Cardiac muscle cell (in vitro differentiated cells and primary cell): Measurements from ENCODE around the gene ZMYM4. TPM values are rescaled to one million over a fixed set of nuclear protein-coding genes. Genes with fewer than 3 reads are reported as not detected.
"Not testable (repeated sequence)": the region's sequence is repeated elsewhere in the genome, so short reads cannot be mapped to it uniquely, and the experiment has no call there.

Source experiments
- DNase-seq, 2 donors: peaks; one replicate each; pipeline versions ENCODE4 v3.0.0 to v3.0.0-alpha.2; 2010 to 2017; ENCODE audit warnings: low read depth in 1 of 2, low spot score in 1 of 2
- H3K27ac ChIP-seq: fragments of 200-600 bp; sonication (generic); 2 replicates; pipeline ENCODE4 v1.5.1; 2016
- H3K27me3 ChIP-seq: fragments of 200-600 bp; sonication (generic); 2 replicates; pipeline ENCODE4 v1.6.0; 2016; ENCODE audit warnings: control low read depth
- H3K36me3 ChIP-seq: fragments of 200-600 bp; sonication (generic); 2 replicates; pipeline ENCODE4 v1.5.1; 2016; ENCODE audit warnings: control low read depth
- H3K4me1 ChIP-seq: fragments of 200-600 bp; sonication (generic); 2 replicates; pipeline ENCODE4 v1.8.1; 2017; ENCODE audit warnings: low read depth, mild to moderate bottlenecking, mixed run types
- H3K4me3 ChIP-seq: fragments of 200-600 bp; sonication (generic); 2 replicates; pipeline ENCODE4 v1.5.1; 2016; ENCODE audit warnings: mild to moderate bottlenecking
- H3K9me3 ChIP-seq: fragments of 200-600 bp; sonication (generic); 2 replicates; pipeline ENCODE4 v1.5.1; 2017; ENCODE audit warnings: low read depth, mild to moderate bottlenecking, control low read depth
- polyA plus RNA-seq: library from polyadenylated mRNA; unstranded; fragments of >200 nt; fragmentation: Nextera tagmentation; extraction: Ambion mirVana; gene quantifications from 2 replicates; pipeline ENCODE4 v1.2.1, GENCODE V29; 2016
- total RNA-seq: library from RNA; depleted of rRNA; stranded (reverse); fragments of >200 nt; gene quantifications from 2 replicates; pipeline ENCODE4 v1.2.3, GENCODE V29; 2016
- TF ChIP-seq, protein P1 (sequence below): IDR thresholded peaks from 2 replicates; pipeline ENCODE4 v1.5.1; 2012; ENCODE audit warnings: low read depth, mild to moderate bottlenecking, low read length

Gene ZMYM4
- total and polyA plus RNA-seq, 2 experiments from 2014 or later, result 27.9 to 34.8 TPM

DNA sequence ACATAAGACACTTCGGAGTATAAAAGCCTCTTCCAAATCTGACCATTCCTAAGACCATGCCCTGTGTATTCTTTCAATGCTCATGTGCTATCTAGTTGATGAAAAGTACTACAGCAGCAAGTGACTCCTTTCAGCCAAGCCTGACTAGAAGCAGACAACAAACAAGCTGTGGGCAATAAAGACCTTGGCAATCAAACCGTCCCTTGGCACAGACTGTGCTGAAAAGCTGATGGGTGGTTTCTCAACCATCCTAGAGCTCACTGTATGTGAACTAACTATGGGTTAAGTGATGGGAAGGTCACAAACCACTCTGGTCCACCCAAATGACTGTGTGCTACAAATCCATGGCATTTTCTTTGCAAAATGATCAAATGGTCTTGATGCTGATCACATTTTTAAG is 194.7 kb downstream of the ZMYM4 start:
- TF ChIP-seq, protein P1, sequence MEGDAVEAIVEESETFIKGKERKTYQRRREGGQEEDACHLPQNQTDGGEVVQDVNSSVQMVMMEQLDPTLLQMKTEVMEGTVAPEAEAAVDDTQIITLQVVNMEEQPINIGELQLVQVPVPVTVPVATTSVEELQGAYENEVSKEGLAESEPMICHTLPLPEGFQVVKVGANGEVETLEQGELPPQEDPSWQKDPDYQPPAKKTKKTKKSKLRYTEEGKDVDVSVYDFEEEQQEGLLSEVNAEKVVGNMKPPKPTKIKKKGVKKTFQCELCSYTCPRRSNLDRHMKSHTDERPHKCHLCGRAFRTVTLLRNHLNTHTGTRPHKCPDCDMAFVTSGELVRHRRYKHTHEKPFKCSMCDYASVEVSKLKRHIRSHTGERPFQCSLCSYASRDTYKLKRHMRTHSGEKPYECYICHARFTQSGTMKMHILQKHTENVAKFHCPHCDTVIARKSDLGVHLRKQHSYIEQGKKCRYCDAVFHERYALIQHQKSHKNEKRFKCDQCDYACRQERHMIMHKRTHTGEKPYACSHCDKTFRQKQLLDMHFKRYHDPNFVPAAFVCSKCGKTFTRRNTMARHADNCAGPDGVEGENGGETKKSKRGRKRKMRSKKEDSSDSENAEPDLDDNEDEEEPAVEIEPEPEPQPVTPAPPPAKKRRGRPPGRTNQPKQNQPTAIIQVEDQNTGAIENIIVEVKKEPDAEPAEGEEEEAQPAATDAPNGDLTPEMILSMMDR, result no peak
- Histone ChIP-seq H3K4me3 (no peak overlapping the region), H3K9me3 (no peaks in the 10 kb centered on the region), H3K36me3 (peaks cover 15% of the 10 kb centered on the region), H3K4me1 (no peaks in the 10 kb centered on the region), H3K27ac (no peak overlapping the region), H3K27me3 (no peaks in the 10 kb centered on the region)
- no peak for DNase-seq

DNA sequence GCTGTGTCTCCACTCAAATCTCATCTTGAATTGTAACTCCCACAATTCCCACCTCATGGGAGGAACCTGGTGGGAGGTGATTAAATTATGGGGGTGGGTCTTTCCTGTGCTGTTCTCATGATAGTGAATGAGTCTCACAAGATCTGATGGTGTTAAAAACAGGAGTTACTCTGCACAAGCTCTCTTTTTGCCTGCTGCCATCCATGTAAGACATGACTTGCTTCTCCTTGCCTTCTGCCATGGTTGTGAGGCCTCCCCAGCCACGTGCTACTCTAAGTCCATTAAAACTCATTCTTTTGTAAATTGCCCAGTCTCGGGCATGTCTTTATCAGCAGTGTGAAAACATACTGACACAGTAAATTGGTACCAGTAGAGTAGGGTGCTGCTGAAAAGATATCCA is 195.2 kb downstream of the ZMYM4 start:
- not testable (repeated sequence) for H3K4me1 ChIP-seq, DNase-seq, H3K4me3 ChIP-seq, H3K27me3 ChIP-seq, H3K27ac ChIP-seq, H3K9me3 ChIP-seq
- peaks cover 15% of the 10 kb centered on the region for H3K36me3 ChIP-seq

DNA sequence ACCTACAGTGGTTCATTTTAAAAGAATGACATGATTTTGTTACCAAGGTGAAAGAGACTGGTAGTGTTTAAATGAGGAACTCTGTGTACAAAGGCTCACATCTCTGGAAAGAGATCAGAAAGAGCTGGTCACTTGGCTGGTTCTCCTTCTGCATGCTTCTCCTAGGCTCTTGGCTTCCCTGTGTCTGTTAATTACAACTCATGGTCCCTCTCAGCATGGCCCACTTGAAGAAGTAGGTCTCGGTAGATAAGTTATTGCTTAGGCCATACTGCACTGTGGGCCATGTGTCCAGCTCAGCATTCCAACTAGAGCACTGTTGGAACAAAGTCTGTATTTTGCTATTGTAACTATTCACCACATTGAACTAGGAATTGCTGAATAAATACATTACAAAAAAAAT is 197.6 kb downstream of the ZMYM4 start:
- Histone ChIP-seq H3K4me3 (no peak overlapping the region), H3K36me3 (peaks cover 23% of the 10 kb centered on the region), H3K27me3 (no peaks in the 10 kb centered on the region), H3K4me1 (no peaks in the 10 kb centered on the region), H3K9me3 (no peaks in the 10 kb centered on the region), H3K27ac (no peak overlapping the region)
- TF ChIP-seq, protein P1, result no peak
- DNase-seq, result no peak

DNA sequence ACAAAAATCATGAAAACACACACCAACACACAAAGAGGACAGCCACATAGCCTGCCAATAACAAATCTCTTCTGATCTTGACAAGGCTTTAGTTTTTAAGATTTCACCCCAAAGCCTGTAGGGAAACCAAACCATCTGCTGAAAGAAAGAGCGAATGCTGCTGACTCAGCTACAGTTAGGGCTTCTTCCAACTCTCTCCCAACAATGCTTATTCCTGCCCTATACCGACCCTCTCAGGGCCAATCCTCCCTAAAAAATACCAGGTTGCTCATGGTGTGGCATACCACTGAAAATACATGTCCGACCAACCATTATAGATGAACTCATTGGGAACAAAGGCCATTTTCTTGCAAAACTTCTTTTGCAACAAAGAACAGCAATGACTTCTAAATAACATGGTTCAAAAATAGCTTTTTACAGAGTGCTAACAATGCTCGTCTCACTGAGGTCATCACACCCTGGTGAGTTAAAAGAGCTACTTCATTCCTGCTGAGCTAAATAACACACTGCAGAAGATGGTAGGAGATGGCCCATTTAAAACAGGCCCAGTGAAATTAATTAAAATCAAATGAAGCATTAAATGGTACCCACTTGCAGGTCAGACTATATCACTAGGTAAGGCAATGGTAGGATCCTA is 202.6 kb downstream of the ZMYM4 start:
- no peak overlapping the region for H3K27ac ChIP-seq
- H3K4me3 ChIP-seq, result no peak overlapping the region
- DNase-seq, result no peak
- H3K9me3 ChIP-seq, result no peaks in the 10 kb centered on the region
- peaks cover 27% of the 10 kb centered on the region for H3K36me3 ChIP-seq
- H3K4me1 ChIP-seq, result no peaks in the 10 kb centered on the region
- TF ChIP-seq, protein P1, result no peak
- no peaks in the 10 kb centered on the region for H3K27me3 ChIP-seq

Other genes starting within 250 kb of the ZMYM4 start
- gene ZMYM6, start 236.8 kb upstream of the ZMYM4 start, total RNA-seq, result 4.7 and 11.2 TPM in 2 replicates
- 7.3 and 7.7 TPM in 2 replicates for gene ZMYM6, start 236.8 kb upstream of the ZMYM4 start, polyA plus RNA-seq
- gene ZMYM1, start 189.3 kb upstream of the ZMYM4 start, total RNA-seq, result 5.4 and 12.2 TPM in 2 replicates
- gene ZMYM1, start 189.3 kb upstream of the ZMYM4 start, polyA plus RNA-seq, result 7.5 and 19.1 TPM in 2 replicates
- gene SFPQ, start 75.6 kb upstream of the ZMYM4 start, total RNA-seq, result 187 and 281 TPM in 2 replicates
- gene SFPQ, start 75.6 kb upstream of the ZMYM4 start, polyA plus RNA-seq, result 174 and 193 TPM in 2 replicates